HG03442 (cell line): ENCODE measurements around the gene PSRC1.

Experiments used
- ATAC-seq: cut with Tn5 transposase; IDR thresholded peaks from one replicate; pipeline ENCODE4 v1.9.1; 2021; ENCODE audit warnings: mild to moderate bottlenecking, moderate library complexity; ENCODE audit not compliant: unreplicated experiment

Gene PSRC1

GRCh38 chr1:109272831-109273547 is 10.0 kb downstream of the PSRC1 start:
- ATAC-seq, result no peak

GRCh38 chr1:109272021-109272799 is 10.7 kb downstream of the PSRC1 start:
- no peak for ATAC-seq

- no peak for ATAC-seq
These were observed 11.5 kb downstream of the PSRC1 start for GRCh38 chr1:109271458-109271857.

GRCh38 chr1:109270623-109271317 is 12.2 kb downstream of the PSRC1 start:
- ATAC-seq, result no peak

GRCh38 chr1:109269981-109270622 is 12.8 kb downstream of the PSRC1 start:
- no peak for ATAC-seq

GRCh38 chr1:109269212-109269980 is 13.5 kb downstream of the PSRC1 start:
- no peak for ATAC-seq

- no peak for ATAC-seq
These were observed 14.3 kb downstream of the PSRC1 start for GRCh38 chr1:109268431-109269211.

- ATAC-seq, result no peak
These were observed 15.1 kb downstream of the PSRC1 start for GRCh38 chr1:109267743-109268300.

GRCh38 chr1:109266965-109267364 is 16.0 kb downstream of the PSRC1 start:
- ATAC-seq, result no peak

- ATAC-seq, result no peak
These were observed 17.1 kb downstream of the PSRC1 start for GRCh38 chr1:109265741-109266330.

GRCh38 chr1:109265016-109265415 is 17.9 kb downstream of the PSRC1 start:
- no peak for ATAC-seq

- no peak for ATAC-seq
These were observed 18.6 kb downstream of the PSRC1 start for GRCh38 chr1:109264379-109264755.

GRCh38 chr1:109263597-109264378 is 19.2 kb downstream of the PSRC1 start:
- peak; percentile 75 for ATAC-seq

GRCh38 chr1:109263234-109263596 is 19.7 kb downstream of the PSRC1 start:
- no peak for ATAC-seq

GRCh38 chr1:109262231-109263055 is 20.5 kb downstream of the PSRC1 start:
- no peak for ATAC-seq

GRCh38 chr1:109261578-109261977 is 21.4 kb downstream of the PSRC1 start:
- no peak for ATAC-seq

- no peak for ATAC-seq
These were observed 21.9 kb downstream of the PSRC1 start for GRCh38 chr1:109261006-109261405.
